Body of pancreas (tissue), 4 donors: ENCODE measurements around the gene FAM162B. TPM values are rescaled to one million over a fixed set of nuclear protein-coding genes. Genes with fewer than 3 reads are reported as not detected.
"Not testable (repeated sequence)": the region's sequence is repeated elsewhere in the genome, so short reads cannot be mapped to it uniquely, and the experiment has no call there.

Experiments used
- ATAC-seq: fragments of 150-250 bp; one replicate; pipeline ENCODE4 v1.9.1; 2016
- DNase-seq, 4 donors: peaks; one replicate each; pipeline ENCODE4 v3.0.0-alpha.2; 2019
- H3K27ac ChIP-seq, 4 donors: fragments of 200-600 bp; sonication (generic); 1 replicate in 3 of 4; 2 replicates in 1 of 4; pipeline versions ENCODE4 v1.5.1 to v1.6.1; 2016 to 2019; ENCODE audit warnings: mild to moderate bottlenecking in 1 of 4, mixed read lengths in 1 of 4, moderate library complexity in 1 of 4
- H3K27me3 ChIP-seq, 2 donors: fragments of 200-600 bp; sonication (generic); one replicate each; pipeline ENCODE4 v1.6.0; 2016; ENCODE audit warnings: mild to moderate bottlenecking in 1 of 2
- H3K36me3 ChIP-seq, 2 donors: fragments of 200-600 bp; sonication (generic); replicated peaks in 1 of 2; 2 replicates each; pipeline ENCODE4 v1.5.1; 2016; ENCODE audit warnings: low read depth in 2 of 2; ENCODE audit not compliant: insufficient read depth in 1 of 2
- H3K4me1 ChIP-seq: fragments of 200-600 bp; sonication (generic); one replicate; pipeline ENCODE4 v1.6.0; 2016
- H3K4me3 ChIP-seq, 2 donors: fragments of 200-600 bp; sonication (generic); 1 replicate in 1 of 2; 2 replicates in 1 of 2; pipeline ENCODE4 v1.5.1; 2016 to 2019
- H3K9me3 ChIP-seq, 3 donors: fragments of 200-600 bp; sonication (generic); 1 replicate in 2 of 3; 2 replicates in 1 of 3; pipeline ENCODE4 v1.5.1; 2016
- CTCF ChIP-seq, 7 experiments: fragments of 450-650 bp in 4 of 7; fragments of 200-600 bp in 3 of 7; sonication (generic) in 3 of 7; IDR thresholded peaks; one replicate each; pipeline ENCODE4 v1.5.1; 2016 to 2019; ENCODE audit warnings: antibody characterized with exemption in 7 of 7
- POLR2A ChIP-seq, 3 donors: fragments of 450-650 bp; IDR thresholded peaks; one replicate each; pipeline ENCODE4 v1.6.1; 2016; ENCODE audit warnings: antibody characterized with exemption in 3 of 3, mild to moderate bottlenecking in 2 of 3
- WGBS, 2 donors: methylation state at CpG; one replicate each; pipeline ENCODE4 v1.1.5; 2017; 5-methylcytosine and 5-hydroxymethylcytosine counted together
- intact Hi-C: fragments of 100-400 bp; cut with DNase I; formaldehyde crosslinking; loops from one replicate; pipeline ENCODE4 v1.15.1; 2023
- total RNA-seq, 2 donors: library from RNA; depleted of rRNA; stranded (reverse); fragments of >200 nt; gene quantifications; one replicate each; pipeline ENCODE4 v1.1.0, GENCODE V29; 2016

FAM162B gene
- total RNA-seq, 2 donors from 2014 or later, result not detected

GRCh38 chr6:116741571-116741970 lies 23.9 kb downstream of the FAM162B start:
- no peaks in the 10 kb centered on the region for H3K4me1 ChIP-seq
- 65 to 87% methylated on average over 1 of the region's 1 CpG for WGBS, 2 donors

GRCh38 chr6:116740486-116740885 lies 25.0 kb downstream of the FAM162B start:
- H3K4me1 ChIP-seq, H3K27ac ChIP-seq, H3K9me3 ChIP-seq, H3K4me3 ChIP-seq, DNase-seq, ATAC-seq, intact Hi-C loops, H3K36me3 ChIP-seq, H3K27me3 ChIP-seq: not testable (repeated sequence)
- 93 to 97% methylated on average over 3 of the region's 3 CpGs for WGBS, 2 donors

More at GRCh38 chr6:116741571-116741970, 23.9 kb downstream of the FAM162B start:
- TF ChIP-seq POLR2A (IDR thresholded peaks at IDR 0.05) (no peak), CTCF (IDR thresholded peaks at IDR 0.05) (no peak)
- DNase-seq (no peak), ATAC-seq (no peak)
- no peaks in the 10 kb centered on the region for H3K36me3 ChIP-seq
- no peaks in the 10 kb centered on the region for H3K9me3 ChIP-seq
- intact Hi-C loops, result no loop called here
- H3K4me3 ChIP-seq, result no peak overlapping the region
- no peak overlapping the region for H3K27ac ChIP-seq
- no peaks in the 10 kb centered on the region for H3K27me3 ChIP-seq

- intact Hi-C loops, result no loop called here
- TF ChIP-seq CTCF (IDR thresholded peaks at IDR 0.05), result no peak
- TF ChIP-seq POLR2A (IDR thresholded peaks at IDR 0.05), result no peak
- Histone ChIP-seq H3K27me3 (no peaks in the 10 kb centered on the region), H3K4me1 (no peaks in the 10 kb centered on the region), H3K4me3 (no peak overlapping the region), H3K9me3 (no peaks in the 10 kb centered on the region), H3K36me3 (no peaks in the 10 kb centered on the region), H3K27ac (no peak overlapping the region)
- ATAC-seq (no peak), DNase-seq (no peak)
- 91 to 95% methylated on average over 3 of the region's 3 CpGs for WGBS, 2 donors
Measured at GRCh38 chr6:116737004-116737403, 28.5 kb downstream of the FAM162B start.

GRCh38 chr6:116730513-116730912 lies 35.0 kb downstream of the FAM162B start:
- no peak for TF ChIP-seq POLR2A (IDR thresholded peaks at IDR 0.05)
- no peak for TF ChIP-seq CTCF (IDR thresholded peaks at IDR 0.05)
- Histone ChIP-seq H3K4me1 (no peaks in the 10 kb centered on the region), H3K9me3 (no peaks in the 10 kb centered on the region), H3K4me3 (no peak overlapping the region), H3K27me3 (no peaks in the 10 kb centered on the region), H3K27ac (no peak overlapping the region), H3K36me3 (peaks cover 0 to 5% of the 10 kb centered on the region in 2 donors)
- intact Hi-C loops, result no loop called here
- ATAC-seq (no peak), DNase-seq (no peak)

GRCh38 chr6:116726947-116727346 lies 38.6 kb downstream of the FAM162B start:
- intact Hi-C loops, result no loop called here
- no peak for ATAC-seq
- no peak for TF ChIP-seq POLR2A (IDR thresholded peaks at IDR 0.05)
- TF ChIP-seq CTCF (IDR thresholded peaks at IDR 0.05), result no peak
- Histone ChIP-seq H3K9me3 (no peaks in the 10 kb centered on the region), H3K4me3 (no peak overlapping the region), H3K36me3 (peaks cover 0 to 11% of the 10 kb centered on the region in 2 donors), H3K27ac (no peak overlapping the region), H3K4me1 (no peaks in the 10 kb centered on the region), H3K27me3 (no peaks in the 10 kb centered on the region)
- DNase-seq, result no peak
